Measurements from ENCODE around the gene LRRC32.

Gene LRRC32

DNA sequence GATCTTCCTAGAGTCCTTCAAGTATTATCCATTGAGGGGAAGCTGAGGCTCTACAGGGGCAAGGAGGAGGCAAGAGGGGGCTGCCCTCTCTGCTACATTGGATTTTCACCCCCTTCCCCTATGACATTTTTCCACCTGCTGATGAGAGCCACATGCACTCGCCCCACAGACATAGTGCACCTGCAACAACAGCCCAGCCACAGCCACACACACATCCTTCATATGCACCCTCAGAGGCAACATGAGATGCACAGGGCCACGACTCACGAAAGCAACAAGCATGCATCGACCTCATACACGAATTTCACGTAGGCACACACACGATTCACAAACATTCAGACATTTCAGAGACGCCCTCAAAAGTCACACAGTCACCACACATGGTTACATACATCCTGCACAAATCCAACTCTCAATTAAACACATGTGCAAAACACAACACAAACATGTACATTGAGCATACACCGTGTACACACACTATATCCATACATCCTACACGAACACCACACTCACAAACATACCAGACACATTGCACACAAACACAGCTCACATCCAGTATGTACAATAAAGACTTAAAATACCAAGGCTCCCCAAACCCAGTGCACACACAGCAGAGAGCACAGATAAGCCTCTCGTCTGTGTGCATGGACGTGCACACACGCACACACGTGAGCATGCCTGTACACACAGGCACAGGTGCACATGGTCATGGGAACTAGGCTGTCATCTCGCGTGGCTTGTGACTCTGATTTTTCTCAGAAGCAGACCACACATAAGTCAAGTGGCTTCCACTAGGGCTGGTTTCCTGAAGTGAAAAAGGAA is 6.3 kb upstream of the LRRC32 start:
- DNase-seq, result no peak

DNA sequence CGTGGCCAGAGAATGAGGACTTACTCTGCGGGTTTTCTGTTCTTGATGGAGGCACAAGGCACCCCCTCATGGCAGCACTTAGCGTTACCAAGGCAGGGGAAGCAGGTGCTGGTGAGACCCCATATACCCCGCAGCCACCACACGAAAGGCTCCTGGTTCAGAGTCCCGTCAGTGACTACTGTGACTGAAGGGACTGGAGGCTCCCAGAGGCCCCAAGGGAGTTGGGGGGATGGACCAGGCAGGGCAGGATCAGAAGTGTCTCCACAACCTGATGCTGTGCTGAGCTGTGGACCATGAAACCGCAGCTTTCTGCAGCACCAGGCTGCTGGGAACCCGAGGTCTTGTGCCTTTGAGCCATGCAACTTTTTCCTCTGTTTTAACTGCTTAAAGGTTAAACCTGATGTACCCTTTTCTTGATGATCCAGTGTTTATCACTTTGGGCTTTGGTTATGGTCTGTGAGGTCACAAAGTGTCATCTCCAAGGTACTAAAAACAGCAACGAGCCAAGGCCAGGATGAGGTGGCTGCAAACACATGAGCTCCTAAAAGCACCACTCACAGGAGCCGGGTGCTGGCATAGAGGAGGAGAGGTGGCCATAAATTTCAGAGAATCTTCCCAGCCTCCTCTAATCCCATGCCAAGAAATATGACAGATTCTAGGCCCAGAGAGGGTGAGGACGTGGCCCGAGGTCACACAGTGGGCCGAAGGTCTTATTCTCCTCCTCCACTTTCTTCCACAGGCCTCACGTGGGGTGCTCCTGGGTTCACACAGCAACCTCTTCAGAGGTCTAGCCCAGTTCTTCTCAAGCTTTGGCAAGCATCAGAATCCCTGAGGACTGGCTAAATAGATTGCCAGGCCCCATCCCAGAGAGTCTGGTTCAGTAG is 4.2 kb upstream of the LRRC32 start:
- no peak for DNase-seq

DNA sequence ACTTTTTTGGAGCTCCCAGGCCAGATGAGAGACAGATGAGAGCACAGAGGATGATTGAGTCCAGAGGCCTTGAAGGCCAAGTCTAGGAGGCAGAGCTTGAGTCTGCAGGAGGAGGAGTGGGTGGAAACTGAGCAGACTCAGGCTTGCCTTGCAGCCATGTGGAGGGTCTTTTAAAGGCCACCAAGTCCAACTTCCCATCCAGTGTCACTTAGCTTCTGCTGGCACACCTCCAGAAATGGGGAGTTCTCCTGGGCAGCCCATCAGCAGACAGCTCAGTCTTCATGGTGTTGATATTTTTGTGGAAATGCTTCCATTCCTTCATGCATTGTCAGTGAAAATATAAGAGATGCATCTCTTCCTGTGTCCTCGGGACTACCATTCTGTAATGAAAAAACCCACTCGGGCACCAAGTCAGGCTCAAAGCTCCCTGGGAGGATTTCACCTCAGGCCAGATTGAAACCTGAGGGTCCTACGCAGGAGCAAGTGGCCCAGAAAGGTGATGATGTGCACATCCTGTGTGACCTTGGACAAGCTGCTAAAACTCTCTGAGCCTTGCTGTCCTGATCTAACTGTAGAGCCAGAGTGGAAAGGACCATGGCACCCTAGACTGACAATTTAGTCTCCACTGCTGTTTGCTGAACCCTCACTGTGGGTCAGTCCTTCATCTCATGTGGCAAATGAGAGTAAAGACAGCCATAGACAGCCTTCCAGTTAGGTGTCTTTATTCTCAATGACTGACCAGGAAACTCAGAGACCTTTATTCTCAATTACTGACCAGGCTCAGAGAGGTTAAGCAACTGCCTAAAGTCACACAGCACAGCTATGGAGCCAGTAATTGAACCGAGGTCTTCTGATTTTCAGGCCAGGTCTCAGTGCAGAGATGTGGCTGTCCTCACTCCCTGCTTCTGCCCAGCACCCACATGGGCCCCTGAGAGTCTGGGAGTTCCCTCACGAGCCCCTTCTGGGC is 2.9 kb upstream of the LRRC32 start:
- DNase-seq, result no peak

DNA sequence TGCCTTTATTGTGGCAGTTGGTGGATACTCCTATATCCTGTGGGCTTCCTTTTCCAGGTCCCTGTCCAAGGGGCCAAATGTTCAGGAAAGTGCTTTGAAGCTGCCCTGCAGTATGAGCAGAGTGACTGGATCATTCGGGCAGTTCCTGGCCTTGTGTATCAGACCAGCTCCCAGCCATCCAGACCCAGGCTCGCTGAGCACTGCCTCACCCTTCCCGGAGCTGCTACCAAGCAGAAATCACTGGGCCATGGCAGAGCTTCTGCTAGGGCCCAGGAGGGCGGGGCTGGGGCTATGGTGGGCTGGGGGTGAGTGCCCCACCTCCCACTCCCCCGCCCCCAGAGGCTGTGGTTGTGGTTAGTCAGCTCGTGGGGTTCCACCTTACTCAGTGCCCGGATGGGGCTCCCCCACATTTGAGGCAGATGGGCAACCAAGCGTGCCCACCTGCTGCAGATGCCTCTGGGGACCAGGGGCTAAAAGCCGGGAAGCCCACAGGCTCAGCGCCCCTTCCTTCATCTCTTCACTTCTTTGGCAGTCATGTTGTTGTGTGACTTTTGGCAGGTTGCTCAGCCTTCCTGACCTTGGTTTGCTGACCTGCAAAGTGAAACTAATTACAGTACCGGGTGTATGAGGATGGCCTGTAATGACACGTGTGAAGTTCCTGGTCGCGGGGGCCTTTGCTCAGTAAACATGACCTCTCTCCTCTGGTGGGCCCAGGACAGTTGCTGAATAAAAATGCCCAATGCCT is 2.1 kb upstream of the LRRC32 start:
- no peak for DNase-seq

DNA sequence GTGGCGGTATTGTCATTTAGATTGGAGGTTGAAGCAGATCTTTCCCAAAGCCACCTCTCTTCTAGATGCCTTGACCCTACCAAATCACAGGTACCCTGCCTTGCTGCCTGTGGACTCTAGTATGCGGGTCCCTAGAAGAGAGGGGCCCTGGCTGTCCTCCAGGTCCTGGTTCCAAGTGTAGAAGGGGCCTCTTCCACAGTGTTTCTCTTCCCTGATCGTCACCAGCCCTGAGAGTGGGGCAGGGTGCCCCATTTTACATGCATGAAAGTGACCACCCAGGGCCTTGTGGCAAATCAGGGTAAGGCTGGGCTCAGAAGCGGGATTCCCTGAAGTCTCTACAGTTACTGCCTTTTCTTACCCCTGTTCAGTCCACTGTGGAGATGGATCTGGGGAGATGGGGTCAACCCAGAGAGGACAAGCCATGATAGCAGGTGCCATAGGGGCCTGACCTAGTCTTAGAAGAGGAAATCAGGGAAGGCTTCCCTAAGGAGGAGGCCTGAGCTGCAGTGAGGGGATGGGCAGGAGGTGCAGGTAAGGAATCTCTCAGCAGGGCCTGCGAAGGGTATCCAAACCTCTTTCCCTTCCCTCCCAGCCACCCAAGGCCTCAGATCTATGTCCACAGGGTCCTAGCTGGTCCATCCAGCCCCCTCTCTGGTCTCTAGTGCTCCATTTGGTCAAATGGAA is 1.2 kb upstream of the LRRC32 start:
- no peak for DNase-seq

DNA sequence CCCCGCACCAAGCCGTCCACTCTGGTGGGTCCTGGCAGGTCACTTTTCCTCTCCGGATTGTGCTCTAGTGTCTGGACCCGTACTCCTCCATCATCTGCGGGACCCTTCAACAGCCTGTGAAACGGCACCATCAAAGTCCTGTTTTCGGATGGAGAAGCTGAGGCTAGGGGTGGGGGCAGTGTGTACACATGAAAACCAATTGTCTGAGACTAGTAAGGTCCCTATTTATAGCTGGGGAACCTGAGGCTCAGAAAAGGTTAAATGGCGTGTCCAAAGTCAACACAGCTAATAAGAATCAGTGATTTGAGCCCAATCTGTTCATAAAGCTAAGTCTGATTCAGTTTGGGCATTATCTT is 668 bp upstream of the LRRC32 start:
- DNase-seq, result no peak

DNA sequence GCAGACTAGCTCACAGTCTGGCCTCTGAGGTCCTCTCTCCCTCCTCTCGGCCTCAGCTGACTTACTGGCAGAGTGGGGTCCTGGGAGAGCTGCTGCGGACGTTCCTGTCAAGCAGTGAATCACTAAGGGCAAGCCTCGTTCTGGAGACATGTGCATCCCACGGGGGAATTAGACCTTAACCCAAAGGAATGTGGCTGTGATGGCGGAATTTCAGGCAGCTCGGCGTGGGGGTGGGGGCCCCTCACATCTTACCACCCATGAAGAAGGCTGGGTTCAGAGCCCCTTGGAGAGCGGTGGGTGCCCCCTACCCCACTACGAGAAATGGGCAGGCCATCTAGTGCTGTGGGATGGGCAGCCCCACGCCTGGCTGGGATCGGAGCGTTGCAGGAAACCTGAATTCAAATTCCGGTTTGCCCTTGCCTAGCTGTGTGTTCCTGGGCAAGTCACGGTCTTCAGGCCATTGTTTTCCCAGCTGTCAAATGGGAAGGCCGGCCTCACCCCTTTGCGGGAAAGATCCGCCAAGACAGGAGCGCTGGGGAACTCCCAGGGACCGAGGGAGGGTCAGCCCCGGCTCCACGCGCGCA is 554 bp downstream of the LRRC32 start:
- no peak for DNase-seq

DNA sequence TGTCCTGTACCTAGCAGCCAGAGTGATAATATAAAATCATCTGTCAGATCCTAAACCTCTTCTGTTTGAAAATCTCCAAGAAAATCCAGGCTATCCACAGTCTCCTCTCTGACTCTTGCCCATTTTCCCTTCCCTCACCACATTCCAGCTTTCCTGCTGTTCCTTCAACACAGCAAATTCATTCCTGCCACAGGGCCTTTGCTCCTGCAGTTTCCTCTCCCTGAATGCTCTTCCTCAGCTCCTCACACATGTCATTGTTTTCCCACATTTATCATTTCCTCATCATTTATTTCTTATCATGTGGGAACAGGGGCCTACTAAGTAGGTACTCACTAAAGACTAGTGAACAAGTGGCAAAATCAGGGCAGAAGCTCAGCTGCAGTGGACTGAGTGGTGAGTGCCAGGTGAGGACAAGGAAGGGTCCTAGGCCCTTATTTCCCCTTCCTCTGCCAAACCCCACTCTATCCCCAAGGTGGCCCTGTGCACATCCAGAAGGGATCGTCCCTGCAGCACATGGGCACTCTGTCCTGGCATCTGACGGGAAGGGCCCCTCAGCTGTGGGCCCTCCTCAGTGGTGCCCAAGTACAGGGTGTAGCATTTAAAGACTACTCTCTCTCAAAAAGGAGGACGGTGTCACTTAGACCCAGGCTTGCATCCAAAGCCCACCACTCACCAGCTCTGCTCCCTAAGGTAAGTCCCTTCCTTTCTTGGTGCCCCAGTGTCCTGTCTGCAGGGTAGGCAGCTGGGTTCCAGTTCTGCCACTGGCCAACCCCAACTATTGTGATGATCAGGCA is 2.0 kb downstream of the LRRC32 start:
- DNase-seq, result no peak

DNA sequence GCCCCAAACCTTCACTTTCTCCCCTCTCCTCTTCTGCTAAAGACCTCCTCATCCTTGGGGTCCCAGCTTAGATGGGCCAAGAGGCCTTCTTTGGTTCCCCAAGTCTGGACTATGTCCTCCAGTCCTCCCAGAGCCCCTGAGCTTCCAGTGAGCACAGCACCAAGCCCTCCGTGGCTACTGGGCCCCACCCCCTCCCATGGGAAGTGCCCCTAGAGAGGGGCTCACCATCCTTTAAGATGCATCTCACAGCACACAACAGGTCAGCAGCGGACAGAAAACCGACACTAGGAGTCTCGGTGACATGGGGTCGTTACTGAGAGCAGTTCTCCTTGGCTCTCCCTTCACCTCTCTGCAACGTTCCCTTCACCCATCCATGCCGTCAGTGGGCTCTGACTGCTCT is 2.7 kb downstream of the LRRC32 start:
- DNase-seq, result no peak

DNA sequence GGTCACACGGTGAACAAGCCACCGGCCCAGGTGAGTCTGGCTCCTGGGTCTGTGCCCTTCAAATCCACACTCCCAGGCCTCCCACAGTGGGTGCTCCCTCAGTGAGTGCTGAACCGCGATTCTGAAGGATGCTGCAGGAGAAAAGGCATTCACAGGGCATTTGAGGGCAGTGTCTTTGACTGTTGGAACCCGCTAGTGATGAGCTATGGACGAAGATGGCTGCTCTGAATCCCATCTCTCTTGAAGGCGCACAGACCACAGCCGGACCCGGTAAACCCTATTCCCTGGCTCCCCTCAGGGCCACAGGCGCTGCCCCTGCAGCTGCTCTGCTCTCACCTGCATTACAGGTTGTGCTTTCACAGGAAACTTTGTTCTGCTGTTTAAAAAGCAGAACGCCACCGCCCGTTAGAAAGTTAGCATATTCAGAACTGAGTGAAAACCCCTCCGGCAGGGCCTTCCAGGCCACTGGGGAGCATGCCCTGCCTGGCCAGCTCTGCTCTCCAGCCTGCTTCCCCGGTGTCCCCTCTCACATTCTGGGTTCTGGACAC is 3.2 kb downstream of the LRRC32 start:
- DNase-seq, result no peak

DNA sequence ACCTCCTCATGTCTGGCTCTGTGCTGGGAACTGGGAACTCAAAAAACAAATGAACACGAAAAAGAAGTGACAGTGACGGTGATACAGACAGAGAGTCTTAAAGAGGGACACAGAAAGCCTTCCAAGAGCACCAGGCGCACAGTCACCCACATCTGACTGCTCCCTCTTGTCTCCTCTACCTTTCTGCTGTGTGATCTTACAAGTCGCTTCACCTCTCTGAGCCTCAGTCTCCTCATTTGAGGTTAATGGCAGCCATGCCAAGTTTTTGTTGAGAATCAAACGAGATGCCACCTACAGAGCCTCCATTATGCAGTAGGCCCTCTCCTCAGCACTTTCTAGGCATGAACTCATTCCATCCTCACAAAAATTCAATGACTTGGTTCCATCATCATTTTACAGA is 3.7 kb downstream of the LRRC32 start:
- no peak for DNase-seq

DNA sequence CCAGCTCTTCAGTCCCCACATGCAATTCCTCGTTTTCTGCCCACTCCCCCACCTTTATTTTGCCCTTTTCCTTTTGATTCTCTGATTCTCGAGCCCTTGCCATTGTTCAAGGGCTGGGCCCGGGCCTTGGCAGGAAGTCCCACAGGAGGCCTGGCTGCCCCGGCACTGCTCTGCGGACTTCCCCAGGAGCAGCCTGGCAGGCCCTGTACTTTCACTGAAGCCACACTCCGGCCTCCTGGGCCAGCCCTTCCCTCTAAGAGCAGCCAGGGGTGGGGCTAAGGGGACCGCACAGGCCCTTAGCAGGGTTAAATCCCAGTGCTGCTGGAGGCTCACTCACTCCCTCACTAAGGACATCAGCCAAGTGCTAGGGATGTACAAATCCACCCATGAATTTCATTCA is 4.1 kb downstream of the LRRC32 start:
- no peak for DNase-seq

DNA sequence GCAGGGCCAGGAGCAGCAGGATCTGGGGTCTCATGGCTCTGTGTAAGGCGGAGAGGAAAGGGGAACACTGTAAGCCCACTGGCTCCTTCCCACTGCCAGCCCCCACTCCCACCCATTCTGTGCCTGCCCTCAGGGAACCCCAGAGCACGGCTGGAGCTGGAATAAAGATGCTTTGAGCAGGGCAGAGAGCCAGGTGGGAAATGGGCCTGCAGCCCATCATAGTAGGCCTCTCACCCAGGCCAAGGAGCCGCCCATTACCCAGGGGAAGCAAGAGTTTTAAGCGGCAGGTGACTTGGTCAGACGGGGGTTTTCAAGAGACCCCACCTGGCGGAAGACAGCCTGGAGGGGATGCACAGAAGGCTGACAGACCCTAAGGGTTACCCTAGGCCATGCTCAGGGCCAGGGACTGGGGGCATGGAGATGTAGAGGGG is 4.6 kb downstream of the LRRC32 start:
- DNase-seq, result no peak

DNA sequence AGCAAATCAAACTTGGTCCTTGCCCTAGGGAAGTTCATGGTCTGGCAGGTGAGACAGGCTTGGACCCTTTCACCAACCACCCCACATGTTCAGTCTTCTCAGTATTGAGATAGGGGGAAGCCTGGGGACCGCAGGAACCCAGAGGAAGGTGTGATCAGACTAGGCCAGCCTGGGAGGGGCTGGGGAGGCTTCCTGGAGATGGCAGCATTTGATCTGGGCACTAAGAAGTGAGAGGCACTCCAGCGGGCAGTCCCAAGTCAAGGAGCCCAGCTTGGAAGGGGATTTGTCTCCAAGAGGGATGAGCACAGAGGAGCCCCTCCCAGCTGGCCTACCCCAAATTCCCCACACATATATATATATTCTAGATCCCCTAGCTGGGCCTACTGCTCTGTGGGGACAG is 5.4 kb downstream of the LRRC32 start:
- no peak for DNase-seq

DNA sequence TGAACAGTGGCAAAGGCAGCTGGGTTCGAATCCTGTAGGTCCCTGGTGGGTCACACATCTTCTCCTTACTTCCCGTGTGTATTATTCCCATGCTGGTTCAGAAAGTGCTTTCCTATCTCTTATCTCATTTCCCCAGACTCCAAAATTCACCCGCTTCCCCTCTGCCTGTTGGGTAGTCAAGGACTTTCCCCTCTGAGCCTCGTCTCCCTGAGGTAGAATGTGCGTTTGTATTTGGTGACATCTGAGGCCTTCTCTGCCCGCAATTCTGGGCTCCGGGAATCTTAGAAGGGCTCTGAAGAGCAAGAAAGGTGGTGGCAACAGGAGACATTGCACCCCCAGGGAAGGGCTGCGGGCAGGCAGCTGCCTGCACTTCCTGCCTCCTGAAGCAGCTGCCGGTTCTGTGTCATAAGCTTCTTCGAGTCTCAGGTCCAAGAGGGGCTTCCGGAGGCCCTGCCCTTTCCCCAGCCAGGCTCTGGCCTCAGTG is 5.9 kb downstream of the LRRC32 start:
- DNase-seq, result no peak

DNA sequence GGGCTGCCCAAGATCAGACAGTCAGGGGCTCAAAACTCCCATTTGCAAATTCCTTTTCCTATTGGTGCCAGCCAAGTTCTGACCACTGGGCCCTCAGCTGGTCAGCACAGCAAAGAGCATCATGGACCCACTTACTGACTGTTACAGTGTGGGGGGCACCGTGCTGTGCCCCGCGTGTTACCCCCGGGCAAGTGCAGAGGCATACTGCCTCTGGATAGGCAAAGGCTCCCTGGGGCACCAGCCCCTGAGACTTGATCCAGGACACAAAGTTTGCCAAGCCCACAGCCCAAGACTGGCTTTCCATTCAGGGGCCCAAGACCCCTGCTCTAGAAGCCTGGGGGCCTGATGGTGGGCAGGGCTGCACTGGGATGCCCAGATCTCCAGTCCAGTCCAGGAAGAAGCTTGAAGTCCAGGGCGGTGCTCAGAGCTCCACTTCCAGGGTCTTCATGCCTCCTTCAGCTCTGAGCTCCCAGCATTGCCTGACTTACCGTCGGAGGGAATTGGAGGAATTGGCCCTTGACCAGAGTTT is 6.6 kb downstream of the LRRC32 start:
- DNase-seq, result no peak

DNA sequence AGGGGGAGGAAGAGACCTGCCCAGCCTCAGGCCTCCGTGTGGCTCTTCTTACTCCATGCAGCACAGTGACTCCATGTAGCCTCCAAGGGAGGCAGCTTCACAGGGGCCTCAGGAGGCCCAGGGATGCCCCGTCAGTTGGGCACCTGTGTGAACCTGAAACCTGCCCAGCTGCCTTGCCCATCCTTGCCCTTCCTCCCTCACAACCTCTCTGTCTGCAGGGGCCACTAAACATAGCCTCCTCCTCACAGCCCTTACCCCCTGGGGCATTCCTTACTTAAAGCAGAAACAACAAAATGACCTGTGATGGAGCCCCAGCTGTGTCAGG is 7.1 kb downstream of the LRRC32 start:
- DNase-seq, result no peak

DNA sequence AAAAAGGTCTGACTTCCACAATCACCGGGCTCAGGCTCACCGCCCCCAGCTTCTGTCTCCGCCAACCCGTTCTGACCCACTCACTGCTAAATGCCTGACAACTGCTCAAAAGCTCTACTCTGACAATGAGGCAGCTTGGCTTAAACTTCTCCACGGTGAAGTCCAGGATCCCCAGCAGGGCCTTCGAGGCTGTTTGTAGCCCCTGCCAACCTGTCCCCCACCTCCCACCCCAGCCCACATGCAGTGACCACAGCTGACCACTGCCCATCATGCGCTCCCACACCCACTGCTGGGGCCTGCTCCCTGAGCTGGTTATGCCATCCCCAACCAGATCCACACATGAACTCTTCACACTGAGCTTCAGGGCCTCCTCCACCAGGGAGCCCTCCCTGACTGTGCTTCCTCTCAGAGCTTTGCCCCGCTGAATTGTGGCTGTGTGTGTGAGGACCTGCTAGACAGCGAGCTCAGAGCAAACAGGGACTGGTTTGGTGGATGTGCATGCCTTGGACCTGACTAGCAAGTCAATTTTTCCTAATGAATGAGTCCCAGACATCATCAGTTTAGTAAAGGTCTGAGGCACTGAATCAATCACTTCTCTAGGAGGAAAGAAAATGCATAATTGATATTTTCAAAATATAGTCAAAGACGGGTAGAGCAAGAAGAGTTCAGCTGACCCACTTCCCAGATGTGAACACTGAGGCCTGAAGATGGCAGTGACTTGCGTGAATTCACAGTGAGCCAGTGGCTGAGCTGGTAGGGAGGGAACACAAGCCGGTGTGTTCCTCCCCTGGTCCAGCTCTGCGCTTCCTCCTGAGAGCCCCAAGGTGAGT is 7.7 kb downstream of the LRRC32 start:
- DNase-seq, result no peak
